ENCODE results near the gene RAI2.

- TF ChIP-seq, protein P1, sequence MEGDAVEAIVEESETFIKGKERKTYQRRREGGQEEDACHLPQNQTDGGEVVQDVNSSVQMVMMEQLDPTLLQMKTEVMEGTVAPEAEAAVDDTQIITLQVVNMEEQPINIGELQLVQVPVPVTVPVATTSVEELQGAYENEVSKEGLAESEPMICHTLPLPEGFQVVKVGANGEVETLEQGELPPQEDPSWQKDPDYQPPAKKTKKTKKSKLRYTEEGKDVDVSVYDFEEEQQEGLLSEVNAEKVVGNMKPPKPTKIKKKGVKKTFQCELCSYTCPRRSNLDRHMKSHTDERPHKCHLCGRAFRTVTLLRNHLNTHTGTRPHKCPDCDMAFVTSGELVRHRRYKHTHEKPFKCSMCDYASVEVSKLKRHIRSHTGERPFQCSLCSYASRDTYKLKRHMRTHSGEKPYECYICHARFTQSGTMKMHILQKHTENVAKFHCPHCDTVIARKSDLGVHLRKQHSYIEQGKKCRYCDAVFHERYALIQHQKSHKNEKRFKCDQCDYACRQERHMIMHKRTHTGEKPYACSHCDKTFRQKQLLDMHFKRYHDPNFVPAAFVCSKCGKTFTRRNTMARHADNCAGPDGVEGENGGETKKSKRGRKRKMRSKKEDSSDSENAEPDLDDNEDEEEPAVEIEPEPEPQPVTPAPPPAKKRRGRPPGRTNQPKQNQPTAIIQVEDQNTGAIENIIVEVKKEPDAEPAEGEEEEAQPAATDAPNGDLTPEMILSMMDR (IDR thresholded peaks at IDR 0.05): no peak
- TF ChIP-seq POLR2A (IDR thresholded peaks at IDR 0.05) (no peak), POLR2AphosphoS5 (IDR thresholded peaks at IDR 0.05) (no peak)
Measured at GRCh38 chrX:17882680-17883079, 21.6 kb upstream of the RAI2 start.
